Heart left ventricle (tissue), 16 donors: Measurements from ENCODE around the gene CSRP1. TPM values are rescaled to one million over a fixed set of nuclear protein-coding genes. Genes with fewer than 3 reads are reported as not detected.
A peak's percentile ranks its signal among the peaks of the same experiment; 100 is the strongest.
"Not testable (repeated sequence)": the region's sequence is repeated elsewhere in the genome, so short reads cannot be mapped to it uniquely, and the experiment has no call there.

ENCODE experiments used
- ATAC-seq, 4 donors: fragments of 200-7000 bp; cut with Tn5 transposase; one replicate each; pipeline ENCODE4 v1.9.1; 2020 to 2022; ENCODE audit warnings: moderate library complexity in 4 of 4, mild to moderate bottlenecking in 3 of 4, moderate number of reproducible peaks in 1 of 4
- DNase-seq, 5 donors: peaks; one replicate each; pipeline ENCODE4 v3.0.0-alpha.2; 2020
- H3K27ac ChIP-seq, 12 donors: fragments of 200-600 bp; sonication (generic) in 4 of 12; one replicate each; pipeline versions ENCODE4 v1.5.0 to v1.8.0; 2016 to 2022; ENCODE audit warnings: mild to moderate bottlenecking in 2 of 12
- H3K27me3 ChIP-seq, 9 donors: fragments of 200-600 bp; sonication (generic) in 2 of 9; one replicate each; pipeline versions ENCODE4 v1.5.1 to v1.8.0; 2016 to 2022; ENCODE audit warnings: mild to moderate bottlenecking in 3 of 9
- H3K36me3 ChIP-seq, 9 donors: fragments of 200-600 bp; sonication (generic) in 2 of 9; one replicate each; pipeline versions ENCODE4 v1.5.0 to v1.8.0; 2018 to 2022; ENCODE audit warnings: mild to moderate bottlenecking in 2 of 9
- H3K4me1 ChIP-seq, 12 donors: fragments of 200-600 bp; sonication (generic) in 4 of 12; one replicate each; pipeline versions ENCODE4 v1.5.0 to v1.8.0; 2016 to 2022; ENCODE audit warnings: mild to moderate bottlenecking in 3 of 12
- H3K4me3 ChIP-seq, 12 donors: fragments of 200-600 bp; sonication (generic) in 4 of 12; one replicate each; pipeline versions ENCODE4 v1.5.0 to v1.8.0; 2017 to 2022; ENCODE audit warnings: mild to moderate bottlenecking in 9 of 12, moderate library complexity in 4 of 12
- H3K9me3 ChIP-seq, 12 donors: fragments of 200-600 bp; sonication (generic) in 4 of 12; one replicate each; pipeline versions ENCODE4 v1.5.0 to v1.8.0; 2016 to 2022; ENCODE audit warnings: mild to moderate bottlenecking in 1 of 12
- CTCF ChIP-seq, 12 donors: fragments of 200-600 bp; sonication (generic) in 4 of 12; IDR thresholded peaks; one replicate each; pipeline versions ENCODE4 v1.5.0 to v1.8.0; 2018 to 2022; ENCODE audit warnings: antibody characterized with exemption in 12 of 12, mild to moderate bottlenecking in 5 of 12
- POLR2A ChIP-seq, 2 donors: fragments of 450-650 bp; IDR thresholded peaks; one replicate each; pipeline ENCODE4 v1.6.1; 2017; ENCODE audit warnings: antibody characterized with exemption in 2 of 2, mild to moderate bottlenecking in 2 of 2, moderate library complexity in 2 of 2
- WGBS, 4 donors: extraction: QIAGEN DNeasy Blood & Tissue Kit in 2 of 4; methylation state at CpG; one replicate each; pipeline versions ENCODE4 v1.1.5 to v1.1.7; 2013 to 2018; 5-methylcytosine and 5-hydroxymethylcytosine counted together
- intact Hi-C, 10 donors: fragments of 100-400 bp; cut with DNase I; formaldehyde crosslinking; loops; one replicate each; pipeline versions ENCODE4 v1.11.1 to v1.14.2; 2022
- polyA plus RNA-seq, 2 donors: library from polyadenylated mRNA; stranded (reverse); fragments of 200-250 nt; gene quantifications; one replicate each; pipeline ENCODE4 v1.2.3, GENCODE V29; 2013
- total RNA-seq, 9 donors: library from RNA; depleted of rRNA in 2 of 9; stranded (reverse); fragments of >200 nt in 2 of 9; fragmentation: NEBNext Ultra II Directional in 3 of 9; extraction: Animal tissue kit (Norgen Biotek cat#: 25700) in 3 of 9; gene quantifications; one replicate each; pipeline versions ENCODE4 v1.1.0 to v1.2.4, GENCODE V29; 2016 to 2023
- donor health status: ischemic (EF 13 %, LVEDD 7.1; RV severe dilation, severe dysfunction).
- donor health status: healthy with polysubstance abuse.
- donor health status: DM: no; HTN: yes; CAD: no.
- donor health status: DM: no; HTN: no; CAD: no.
- donor health status: ischemic (EF 25% LVEDD 6.9; RV normal size, moderate dysfunction).
- donor health status: ischemic (EF 25% LVEDD 5.7; RV mildly dilated, moderate dysfunction).
- donor health status: healthy.
- donor health status: DM: yes; HTN: yes; CAD: no.
- donor health status: ischemic (EF 35%, LVEDD 5.7; RV mildly dilated, moderate dysfunction).
- donor health status: nonischemic (EF 11% LVEDD 7.7; RV severe dilation, severe dysfunction).
- donor health status: DM: yes; HTN: yes; CAD: no.
- donor health status: PGD.
- donor health status: ischemic (EF 29% LVEDD 5.4; RV normal size, mild dysfunction).
- donor health status: nonischemic (EF 23%, LVEDD 6.1; RV moderate dilation, normal function).

CSRP1 gene
- total and polyA plus RNA-seq, 11 donors, result 35.8 to 325 (median 78.6) TPM

GRCh38 chr1:201480231-201481003, 26.5 kb downstream of the CSRP1 start:
- peaks cover 5 to 34% (median 24%) of the 10 kb centered on the region in 12 donors for H3K4me1 ChIP-seq
- peak overlapping the region in 11 of 12 donors; percentile 48 to 98 (median 79) for H3K27ac ChIP-seq
- ATAC-seq (peak; percentile 56 to 74 (median 72)), DNase-seq (peak; percentile 77 to 89 (median 89))
- TF ChIP-seq POLR2A (IDR thresholded peaks at IDR 0.05) (peak in 1 of 2 donors; percentile 31), CTCF (IDR thresholded peaks at IDR 0.05) (peak in 3 of 12 donors; percentile 20 to 24 (median 24))
- peaks cover 0 to 6% (median 0%) of the 10 kb centered on the region in 9 donors for H3K27me3 ChIP-seq
- H3K4me3 ChIP-seq, result peak overlapping the region in 11 of 12 donors; percentile 10 to 54 (median 39)
- 1 to 5% (median 3%) methylated on average over 25 to 37 of the region's 37 CpGs for WGBS, 4 donors
- intact Hi-C loops, result loop anchor here in 9 of 10 donors (1.0 to 5.0 kb wide), 4 partner anchors 32 to 46 kb away; no protein-coding TSS in a partner anchor
- no peaks in the 10 kb centered on the region for H3K9me3 ChIP-seq
- peaks cover 0 to 22% (median 20%) of the 10 kb centered on the region in 9 donors for H3K36me3 ChIP-seq

GRCh38 chr1:201479201-201479730, 27.7 kb downstream of the CSRP1 start:
- peak in 1 of 5 donors; percentile 13 for DNase-seq
- Histone ChIP-seq H3K9me3 (no peaks in the 10 kb centered on the region), H3K36me3 (peaks cover 0 to 10% (median 8%) of the 10 kb centered on the region in 9 donors), H3K4me3 (no peak overlapping the region), H3K27ac (peak overlapping the region in 8 of 12 donors; percentile 48 to 98 (median 79)), H3K4me1 (peaks cover 5 to 34% (median 24%) of the 10 kb centered on the region in 12 donors), H3K27me3 (peaks cover 0 to 6% (median 0%) of the 10 kb centered on the region in 9 donors)
- TF ChIP-seq CTCF (IDR thresholded peaks at IDR 0.05) (no peak), POLR2A (IDR thresholded peaks at IDR 0.05) (no peak)
- intact Hi-C loops, result loop anchor here in 2 of 10 donors (5.0 kb wide), 2 partner anchors 37 to 42 kb away; no protein-coding TSS in a partner anchor
- WGBS, 4 donors, result 75 to 86% (median 79%) methylated on average over 4 of the region's 4 CpGs
- no peak for ATAC-seq

- peak in 1 of 5 donors; percentile 16 for DNase-seq
- H3K27me3 ChIP-seq, H3K4me3 ChIP-seq, H3K36me3 ChIP-seq, ATAC-seq, H3K9me3 ChIP-seq: not testable (repeated sequence)
- intact Hi-C loops, result loop anchor here in 2 of 10 donors (5.0 kb wide), 2 partner anchors 36 to 41 kb away; no protein-coding TSS in a partner anchor
- Histone ChIP-seq H3K4me1 (peaks cover 5 to 34% (median 24%) of the 10 kb centered on the region in 12 donors), H3K27ac (peak overlapping the region in 2 of 12 donors; percentile 72 to 83)
- 82 to 90% (median 89%) methylated on average over 3 of the region's 3 CpGs for WGBS, 4 donors
These were observed 28.3 kb downstream of the CSRP1 start for GRCh38 chr1:201478666-201479065.

GRCh38 chr1:201476670-201477344, 30.1 kb downstream of the CSRP1 start:
- H3K9me3 ChIP-seq, result no peaks in the 10 kb centered on the region
- no peak overlapping the region for H3K27ac ChIP-seq
- ATAC-seq, result no peak
- DNase-seq, result no peak
- intact Hi-C loops, result loop anchor here in 2 of 10 donors (5.0 kb wide), 2 partner anchors 35 to 40 kb away; no protein-coding TSS in a partner anchor
- H3K36me3 ChIP-seq, result no peaks in the 10 kb centered on the region
- 88 to 91% (median 89%) methylated on average over 6 of the region's 6 CpGs for WGBS, 4 donors
- TF ChIP-seq POLR2A (IDR thresholded peaks at IDR 0.05) (no peak), CTCF (IDR thresholded peaks at IDR 0.05) (no peak)
- H3K4me1 ChIP-seq, result peaks cover 5 to 27% (median 20%) of the 10 kb centered on the region in 12 donors
- H3K4me3 ChIP-seq, result no peak overlapping the region
- H3K27me3 ChIP-seq, result peaks cover 0 to 5% (median 0%) of the 10 kb centered on the region in 9 donors
